ENCODE data around the gene SLC27A5. TPM values are rescaled to one million over a fixed set of nuclear protein-coding genes. Genes with fewer than 3 reads are reported as not detected.

Gene SLC27A5
- total RNA-seq, 1 experiment from 2014 or later = 17.1 TPM

DNA sequence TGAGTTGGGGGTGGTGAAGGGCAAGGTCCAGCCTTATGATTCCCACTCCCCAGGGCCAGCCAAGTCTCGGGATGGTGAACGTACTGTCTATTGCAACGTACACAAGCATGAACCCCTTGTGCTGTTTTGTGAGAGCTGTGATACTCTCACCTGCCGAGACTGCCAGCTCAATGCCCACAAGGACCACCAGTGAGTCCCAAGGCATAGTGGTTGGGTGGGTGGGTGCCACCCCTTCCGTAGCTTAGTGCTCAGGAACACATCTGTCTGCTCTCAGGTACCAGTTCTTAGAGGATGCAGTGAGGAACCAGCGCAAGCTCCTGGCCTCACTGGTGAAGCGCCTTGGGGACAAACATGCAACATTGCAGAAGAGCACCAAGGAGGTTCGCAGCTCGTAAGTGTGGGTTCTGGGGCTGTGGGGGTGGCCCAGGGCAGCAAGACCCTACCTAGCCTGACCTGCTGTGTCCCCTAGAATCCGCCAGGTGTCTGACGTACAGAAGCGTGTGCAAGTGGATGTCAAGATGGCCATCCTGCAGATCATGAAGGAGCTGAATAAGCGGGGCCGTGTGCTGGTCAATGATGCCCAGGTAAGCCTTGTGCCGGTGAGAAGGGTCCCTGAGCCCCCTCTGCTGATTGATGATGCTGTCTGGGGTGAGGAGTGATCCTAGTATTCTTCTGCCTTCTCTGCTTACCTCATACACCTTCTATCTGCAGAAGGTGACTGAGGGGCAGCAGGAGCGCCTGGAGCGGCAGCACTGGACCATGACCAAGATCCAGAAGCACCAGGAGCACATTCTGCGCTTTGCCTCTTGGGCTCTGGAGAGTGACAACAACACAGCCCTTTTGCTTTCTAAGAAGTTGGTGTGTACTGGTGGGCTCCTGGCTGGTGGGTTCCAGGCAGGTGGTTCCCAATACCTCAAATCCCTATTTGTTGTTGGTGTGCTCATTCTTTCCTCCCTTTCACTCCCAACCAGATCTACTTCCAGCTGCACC, 35.8 kb upstream of the SLC27A5 start:
- Histone ChIP-seq H4K8ac (replicated peaks; ENCODE audit: insufficient read length, low read depth, low read length) (no peak overlapping the region), H3K9ac (ENCODE audit: extremely low read depth, insufficient read length, low read length) (no peak overlapping the region), H2BK120ac (ENCODE audit: low read depth, low read length, poor library complexity, severe bottlenecking) (no peak overlapping the region), H3K9me3 (ENCODE audit: control insufficient read depth, low read depth, low read length) (no peaks in the 10 kb centered on the region), H2BK12ac (ENCODE audit: insufficient read length, low read depth, low read length) (no peak overlapping the region), H3K27ac (ENCODE audit: insufficient read length, low read depth, low read length) (no peak overlapping the region), H2BK20ac (ENCODE audit: low read depth, low read length, poor library complexity, severe bottlenecking) (no peak overlapping the region), H2AFZ (ENCODE audit: low read length) (no peak overlapping the region), H3K4me1 (ENCODE audit: insufficient read depth, low read length) (peaks cover 4% of the 10 kb centered on the region; the same call in 1 of the 2 replicates), H3K27me3 (ENCODE audit: insufficient read depth, low read length) (peaks cover under 1% of the 10 kb centered on the region; the same call in 1 of the 2 replicates), H4K91ac (ENCODE audit: insufficient read length, low read depth, low read length) (no peak overlapping the region), H2BK5ac (ENCODE audit: insufficient read length, low read length) (no peak overlapping the region), H3K4ac (ENCODE audit: low read depth, low read length) (no peak overlapping the region), H2AK5ac (ENCODE audit: insufficient read length, low read length) (no peak overlapping the region), H4K20me1 (ENCODE audit: control insufficient read depth, insufficient read depth, insufficient read length) (peaks cover 7% of the 10 kb centered on the region), H3K14ac (ENCODE audit: insufficient read depth, low read length) (no peak overlapping the region), H2BK15ac (ENCODE audit: low read depth, low read length) (no peak overlapping the region), H3K23me2 (ENCODE audit: insufficient read length, low read depth, low read length, poor library complexity, severe bottlenecking) (peaks cover 11% of the 10 kb centered on the region), H3K79me2 (ENCODE audit: insufficient read depth, low read length) (peaks cover 26% of the 10 kb centered on the region), H3K18ac (ENCODE audit: insufficient read length, low read depth, low read length) (no peak overlapping the region), H4K5ac (ENCODE audit: insufficient read length, low read depth, low read length) (no peak overlapping the region), H3K23ac (ENCODE audit: insufficient read length, low read depth, low read length) (no peak overlapping the region), H3K4me2 (ENCODE audit: insufficient read depth, insufficient read length, low read length) (no peak overlapping the region), H3K56ac (ENCODE audit: insufficient read length, low read depth, low read length) (no peak overlapping the region), H3K79me1 (ENCODE audit: insufficient read depth, low read depth, low read length, poor library complexity, severe bottlenecking) (peaks cover 14% of the 10 kb centered on the region), H3T11ph (ENCODE audit: low read length) (no peak overlapping the region)
- TF ChIP-seq CTCF (conservative IDR thresholded peaks at IDR 0.05) = no peak
- no CpG with 5 or more reads among the region's 18 CpGs for WGBS (ENCODE audit: extremely low coverage, insufficient read length, low lambda C conversion rate)
- peak overlapping the region in 1 of 3 experiments; percentile 85; a peak in 3 of 7 replicates for H3K27ac Mint-ChIP-seq
- H3K9me3 Mint-ChIP-seq = no peaks in the 10 kb centered on the region; a peak in 1 of 5 replicates
- peaks cover 11% of the 10 kb centered on the region for H3K27me3 Mint-ChIP-seq (ENCODE audit: low read depth)
- no peak for DNase-seq
- peak overlapping the region in 1 of 2 experiments; percentile 43; a peak in 2 of 5 replicates for H3K4me3 Mint-ChIP-seq
- peaks cover 57 to 77% (median 72%) of the 10 kb centered on the region in 3 experiments for H3K36me3 Mint-ChIP-seq (ENCODE audit: insufficient read depth in 1 of 3, low read depth in 3 of 3)
- peaks cover 19 to 20% of the 10 kb centered on the region in 2 experiments for H3K4me1 Mint-ChIP-seq
